ENCODE data around the gene ACOD1.
"Not testable (repeated sequence)": the region's sequence is repeated elsewhere in the genome, so short reads cannot be mapped to it uniquely, and the experiment has no call there.

The ACOD1 gene

GRCh38 chr13:76948149-76948548 lies at the start of gene ACOD1:
ACOD1 (plus strand) TSS chr13:76948511; CDS start chr13:76948559, 48 bp downstream.
- no peak for DNase-seq (ENCODE audit: low spot score)
- ATAC-seq (ENCODE audit: low read depth): peak; percentile 58; the same call in 2 of the 3 replicates

GRCh38 chr13:76899066-76899465 lies 49.2 kb upstream of the ACOD1 start:
- not testable (repeated sequence) for H3K9me3 ChIP-seq (ENCODE audit: severe bottlenecking); ATAC-seq (ENCODE audit: low read depth); H3K27ac ChIP-seq (ENCODE audit: poor library complexity, severe bottlenecking); H3K27me3 ChIP-seq (ENCODE audit: insufficient read depth, poor library complexity, severe bottlenecking); H3K4me3 ChIP-seq (ENCODE audit: severe bottlenecking); H3K36me3 ChIP-seq (ENCODE audit: low read depth); H3K4me1 ChIP-seq (ENCODE audit: insufficient read depth, poor library complexity, severe bottlenecking); DNase-seq (ENCODE audit: low spot score)

More at GRCh38 chr13:76948149-76948548, at the start of gene ACOD1:
- TF ChIP-seq CTCF (IDR thresholded peaks at IDR 0.05; ENCODE audit: poor library complexity, severe bottlenecking): no peak
- Histone ChIP-seq H3K36me3 (ENCODE audit: low read depth) (no peaks in the 10 kb centered on the region), H3K4me3 (ENCODE audit: severe bottlenecking) (no peak within 1 kb of the TSS), H3K27me3 (ENCODE audit: insufficient read depth, poor library complexity, severe bottlenecking) (no peaks in the 10 kb centered on the region), H3K9me3 (ENCODE audit: severe bottlenecking) (no peaks in the 10 kb centered on the region), H3K4me1 (ENCODE audit: insufficient read depth, poor library complexity, severe bottlenecking) (peaks cover 9% of the 10 kb centered on the region), H3K27ac (ENCODE audit: poor library complexity, severe bottlenecking) (no peak within 1 kb of the TSS)

- ATAC-seq (ENCODE audit: low read depth): peak; percentile 42; the same call in 1 of the 3 replicates
- Histone ChIP-seq H3K27me3 (ENCODE audit: insufficient read depth, poor library complexity, severe bottlenecking) (no peaks in the 10 kb centered on the region), H3K9me3 (ENCODE audit: severe bottlenecking) (no peaks in the 10 kb centered on the region), H3K4me1 (ENCODE audit: insufficient read depth, poor library complexity, severe bottlenecking) (no peaks in the 10 kb centered on the region), H3K27ac (ENCODE audit: poor library complexity, severe bottlenecking) (no peak overlapping the region), H3K4me3 (ENCODE audit: severe bottlenecking) (no peak overlapping the region), H3K36me3 (ENCODE audit: low read depth) (no peaks in the 10 kb centered on the region)
- DNase-seq (ENCODE audit: low spot score): no peak
- peak; percentile 97 for TF ChIP-seq CTCF (IDR thresholded peaks at IDR 0.05; ENCODE audit: poor library complexity, severe bottlenecking)
These were observed 44.7 kb upstream of the ACOD1 start for GRCh38 chr13:76903544-76904162.

- H3K4me3 ChIP-seq (ENCODE audit: severe bottlenecking): no peak overlapping the region
- no peaks in the 10 kb centered on the region for H3K9me3 ChIP-seq (ENCODE audit: severe bottlenecking)
- H3K4me1 ChIP-seq (ENCODE audit: insufficient read depth, poor library complexity, severe bottlenecking): no peaks in the 10 kb centered on the region
- ATAC-seq (ENCODE audit: low read depth): no peak
- H3K27me3 ChIP-seq (ENCODE audit: insufficient read depth, poor library complexity, severe bottlenecking): no peaks in the 10 kb centered on the region
- no peak for DNase-seq (ENCODE audit: low spot score)
- no peak for TF ChIP-seq CTCF (IDR thresholded peaks at IDR 0.05; ENCODE audit: poor library complexity, severe bottlenecking)
- H3K36me3 ChIP-seq (ENCODE audit: low read depth): no peaks in the 10 kb centered on the region
- no peak overlapping the region for H3K27ac ChIP-seq (ENCODE audit: poor library complexity, severe bottlenecking)
These were observed 43.8 kb upstream of the ACOD1 start for GRCh38 chr13:76904507-76904906.

GRCh38 chr13:76912476-76912875 lies 35.8 kb upstream of the ACOD1 start:
- Histone ChIP-seq H3K4me3 (ENCODE audit: severe bottlenecking) (no peak overlapping the region), H3K9me3 (ENCODE audit: severe bottlenecking) (no peaks in the 10 kb centered on the region), H3K36me3 (ENCODE audit: low read depth) (no peaks in the 10 kb centered on the region), H3K4me1 (ENCODE audit: insufficient read depth, poor library complexity, severe bottlenecking) (no peaks in the 10 kb centered on the region), H3K27me3 (ENCODE audit: insufficient read depth, poor library complexity, severe bottlenecking) (no peaks in the 10 kb centered on the region), H3K27ac (ENCODE audit: poor library complexity, severe bottlenecking) (no peak overlapping the region)
- ATAC-seq (ENCODE audit: low read depth): no peak
- TF ChIP-seq CTCF (IDR thresholded peaks at IDR 0.05; ENCODE audit: poor library complexity, severe bottlenecking): no peak
- no peak for DNase-seq (ENCODE audit: low spot score)
